Fibroblast of skin of scalp (primary cell): ENCODE results near the gene IMP4. TPM values are rescaled to one million over a fixed set of nuclear protein-coding genes. Genes with fewer than 3 reads are reported as not detected.
"Not testable (repeated sequence)": the region's sequence is repeated elsewhere in the genome, so short reads cannot be mapped to it uniquely, and the experiment has no call there.

Experiments
- DNase-seq: peaks from one replicate; pipeline ENCODE4 v3.0.0-alpha.2; 2013
- polyA plus RNA-seq, 2 experiments: library from polyadenylated mRNA; unstranded; fragments of 120-200 nt; gene quantifications; one replicate each; pipeline ENCODE4 v1.2.1, GENCODE V29; 2013; ENCODE audit not compliant: insufficient read length in 2 of 2

IMP4 gene
- 59.1 TPM for polyA plus RNA-seq (2013, experiment 1 of 2; ENCODE audit: insufficient read length)
- polyA plus RNA-seq (2013, experiment 2 of 2; ENCODE audit: insufficient read length): 53.4 TPM

GRCh38 chr2:130342533-130343275 lies at the start of gene IMP4:
Gene IMP4 (plus strand): TSS chr2:130342897. CDS start chr2:130342933, 36 bp downstream.
- DNase-seq: peak; percentile 99

- no peak for DNase-seq
These were observed 42.3 kb upstream of the IMP4 start for GRCh38 chr2:130300258-130300969.

GRCh38 chr2:130300970-130301348 lies 41.7 kb upstream of the IMP4 start:
- no peak for DNase-seq

GRCh38 chr2:130302164-130302886 lies 40.4 kb upstream of the IMP4 start:
- no peak for DNase-seq

- DNase-seq: no peak
These were observed 39.5 kb upstream of the IMP4 start for GRCh38 chr2:130303169-130303568.

- no peak for DNase-seq
These were observed 38.0 kb upstream of the IMP4 start for GRCh38 chr2:130304726-130305125.

GRCh38 chr2:130307850-130308249 lies 34.8 kb upstream of the IMP4 start:
- no peak for DNase-seq

GRCh38 chr2:130310881-130311280 lies 31.8 kb upstream of the IMP4 start:
- DNase-seq: no peak

GRCh38 chr2:130313812-130314334 lies 28.8 kb upstream of the IMP4 start:
- DNase-seq: no peak

GRCh38 chr2:130314377-130314776 lies 28.3 kb upstream of the IMP4 start:
- no peak for DNase-seq

GRCh38 chr2:130316596-130316995 lies 26.1 kb upstream of the IMP4 start:
- no peak for DNase-seq

GRCh38 chr2:130318906-130319305 lies 23.8 kb upstream of the IMP4 start:
- DNase-seq: no peak

GRCh38 chr2:130319536-130319935 lies 23.2 kb upstream of the IMP4 start:
- no peak for DNase-seq

GRCh38 chr2:130327703-130328527 lies 14.8 kb upstream of the IMP4 start:
- DNase-seq: peak; percentile 68

- no peak for DNase-seq
These were observed 14.0 kb upstream of the IMP4 start for GRCh38 chr2:130328710-130329109.

GRCh38 chr2:130332271-130333073 lies 10.2 kb upstream of the IMP4 start:
- DNase-seq: peak; percentile 81

- not testable (repeated sequence) for DNase-seq
These were observed 9.4 kb upstream of the IMP4 start for GRCh38 chr2:130333253-130333652.

- DNase-seq: no peak
These were observed 8.7 kb upstream of the IMP4 start for GRCh38 chr2:130334026-130334425.

GRCh38 chr2:130335226-130335625 lies 7.5 kb upstream of the IMP4 start:
- no peak for DNase-seq

GRCh38 chr2:130336150-130336876 lies 6.4 kb upstream of the IMP4 start:
- DNase-seq: no peak
